HFF-Myc (cell line): ENCODE results near the gene UGT1A4.
"Not testable (repeated sequence)": the region's sequence is repeated elsewhere in the genome, so short reads cannot be mapped to it uniquely, and the experiment has no call there.

Experiments used
- DNase-seq: peaks from one replicate; pipeline ENCODE4 v3.0.0-alpha.2; 2011; ENCODE audit warnings: low read depth; ENCODE audit errors: extremely low read depth
- H3K4me3 ChIP-seq: replicated peaks from 2 replicates; pipeline ENCODE4 v1.5.1; 2011; ENCODE audit warnings: low read depth, mild to moderate bottlenecking, control low read depth, low read length
- CTCF ChIP-seq: IDR thresholded peaks from 2 replicates; pipeline ENCODE4 v1.5.1; 2012; ENCODE audit warnings: mild to moderate bottlenecking, low read depth, low read length, control low read depth; ENCODE audit errors: missing control alignments

The UGT1A4 gene

GRCh38 chr2:233746475-233747282, 28.1 kb downstream of the UGT1A4 start:
- DNase-seq = no peak
- no peak for TF ChIP-seq CTCF
- no peak overlapping the region for H3K4me3 ChIP-seq

DNA sequence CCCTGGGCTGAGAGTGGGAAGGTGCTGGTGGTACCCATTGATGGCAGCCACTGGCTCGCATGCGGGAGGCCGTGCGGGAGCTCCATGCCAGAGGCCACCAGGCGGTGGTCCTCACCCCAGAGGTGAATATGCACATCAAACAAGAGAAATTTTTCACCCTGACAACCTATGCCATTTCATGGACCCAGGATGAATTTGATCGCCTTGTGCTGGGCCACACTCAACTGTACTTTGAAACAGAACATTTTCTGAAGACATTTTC, 28.7 kb downstream of the UGT1A4 start:
- no peak for TF ChIP-seq CTCF
- no peak for DNase-seq
- H3K4me3 ChIP-seq = no peak overlapping the region

DNA sequence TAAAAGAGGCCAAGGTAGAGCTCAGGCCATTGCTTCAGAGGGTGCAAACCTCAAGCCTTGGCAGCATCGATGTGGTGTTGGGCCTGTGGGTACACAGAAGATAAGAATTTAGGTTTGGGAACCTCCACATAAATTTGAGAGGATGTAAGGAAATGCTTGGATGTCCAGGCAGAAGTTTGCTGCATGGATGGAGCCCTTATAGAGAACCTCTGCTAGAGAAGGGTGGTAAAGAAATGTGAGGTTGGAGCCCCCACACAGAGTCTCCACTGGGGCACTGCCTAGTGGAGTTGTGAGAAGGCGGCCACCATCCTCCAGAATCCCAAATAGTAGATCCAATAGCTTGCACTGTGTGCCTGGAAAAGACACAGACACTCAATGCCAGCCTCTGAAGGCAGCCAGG, 32.2 kb downstream of the UGT1A4 start:
- not testable (repeated sequence) for DNase-seq, H3K4me3 ChIP-seq

DNA sequence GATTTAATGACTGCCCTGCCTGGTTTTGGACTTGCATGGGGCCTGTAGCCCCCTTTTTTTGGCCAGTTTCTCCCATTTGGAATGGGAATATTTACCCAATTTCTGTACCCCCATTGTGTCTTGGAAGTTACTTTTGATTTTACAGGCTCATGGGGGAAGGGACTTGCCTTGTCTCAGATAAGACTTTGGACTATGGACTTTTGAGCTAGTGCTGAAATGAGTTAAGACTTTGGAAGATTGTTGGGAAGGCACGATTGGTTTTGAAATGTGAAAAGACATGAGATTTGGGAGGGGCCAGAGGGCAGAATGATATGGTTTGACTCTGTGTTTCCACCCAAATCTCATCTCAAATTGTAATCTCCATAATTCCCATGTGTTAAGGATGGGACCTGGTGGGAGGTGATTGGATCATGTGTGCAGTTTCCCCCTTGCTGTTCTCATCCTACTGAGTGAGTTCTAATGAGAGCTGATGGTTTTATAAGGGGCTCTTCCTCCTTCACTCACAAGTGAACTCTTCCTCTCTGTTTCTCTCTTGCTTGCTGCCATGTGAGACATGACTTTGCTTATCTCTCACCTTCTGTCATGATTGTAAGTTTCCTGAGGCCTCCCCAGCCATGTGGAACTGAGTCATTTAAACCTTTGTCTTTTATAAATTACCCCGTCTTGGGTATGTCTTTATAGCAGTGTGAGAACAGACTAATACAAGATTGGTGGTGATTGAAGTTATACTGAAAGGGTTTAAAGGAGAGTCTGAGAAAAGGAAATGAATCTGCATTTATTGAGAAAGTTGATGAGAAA, 32.9 kb downstream of the UGT1A4 start:
- not testable (repeated sequence) for DNase-seq, H3K4me3 ChIP-seq

DNA sequence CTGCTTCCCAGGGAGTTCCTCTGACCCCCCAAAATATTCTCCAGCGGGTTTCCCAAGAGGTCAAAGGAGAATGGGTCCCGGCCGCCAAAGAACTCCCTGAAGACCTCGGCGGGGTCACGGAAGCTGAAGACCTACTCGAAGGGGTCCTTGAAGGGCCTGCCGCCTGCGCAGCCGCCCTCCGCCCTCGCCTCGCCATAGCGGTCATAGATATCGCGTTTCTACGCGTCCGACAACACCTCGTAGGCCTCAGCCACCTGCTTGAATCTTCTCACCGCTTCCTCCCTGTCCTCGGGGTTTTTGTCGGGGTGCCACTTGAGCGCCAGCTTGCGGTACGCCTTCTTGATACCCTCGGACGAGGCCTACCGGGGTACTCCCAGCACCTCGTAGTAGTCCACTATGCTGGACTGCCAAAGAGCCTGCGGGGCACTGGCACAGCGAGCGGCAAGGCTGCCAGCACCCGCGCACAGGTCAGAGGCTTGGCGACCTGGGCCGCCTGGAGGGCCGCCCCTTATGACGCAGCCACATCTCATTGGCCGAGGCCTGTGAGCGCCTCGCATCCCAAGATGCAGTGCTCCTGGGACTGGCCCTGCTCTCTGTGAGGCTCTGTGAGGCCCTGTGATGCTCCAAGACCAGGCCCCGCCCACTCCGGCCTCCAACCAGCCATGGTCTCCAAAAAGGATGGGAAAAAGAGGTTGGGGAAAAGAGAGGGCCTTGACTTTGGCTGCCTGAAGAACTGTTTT, 36.5 kb downstream of the UGT1A4 start:
- TF ChIP-seq CTCF = no peak
- DNase-seq = no peak
- H3K4me3 ChIP-seq = no peak overlapping the region

- no peak for TF ChIP-seq CTCF
- DNase-seq = no peak
- H3K4me3 ChIP-seq = no peak overlapping the region
These were observed 38.0 kb downstream of the UGT1A4 start for GRCh38 chr2:233756429-233757081.

GRCh38 chr2:233758141-233758540, 39.6 kb downstream of the UGT1A4 start:
- no peak overlapping the region for H3K4me3 ChIP-seq
- DNase-seq = no peak
- no peak for TF ChIP-seq CTCF
